HG02840 (cell line): ENCODE results near the gene PGBD4.
"Not testable (repeated sequence)": the region's sequence is repeated elsewhere in the genome, so short reads cannot be mapped to it uniquely, and the experiment has no call there.

ENCODE experiments used
- ATAC-seq: cut with Tn5 transposase; IDR thresholded peaks from one replicate; pipeline ENCODE4 v1.9.1; 2021; ENCODE audit warnings: mild to moderate bottlenecking, moderate library complexity, moderate number of reproducible peaks; ENCODE audit not compliant: unreplicated experiment, low FRiP score

PGBD4 gene

GRCh38 chr15:34111488-34111887 lies 9.6 kb downstream of the PGBD4 start:
- no peak for ATAC-seq

DNA sequence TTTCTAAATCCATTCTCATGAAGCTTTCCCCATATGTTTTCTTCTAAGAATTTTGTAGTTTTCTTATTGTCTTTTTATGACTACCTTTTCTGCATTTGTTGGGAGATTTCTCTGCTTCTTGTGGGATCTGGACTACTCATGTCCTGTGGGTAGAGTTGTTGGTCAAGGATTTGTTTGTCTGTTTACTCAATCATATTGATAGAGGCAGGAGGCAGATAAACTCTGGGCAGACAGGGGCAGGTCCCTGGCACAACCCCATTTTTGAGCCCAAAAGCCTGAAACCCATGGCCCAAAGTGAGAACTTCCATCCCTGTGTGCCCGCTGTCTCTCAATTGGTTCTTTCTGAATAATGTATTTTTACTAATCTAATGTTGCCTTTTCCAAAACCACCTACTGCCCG lies 12.3 kb downstream of the PGBD4 start:
- no peak for ATAC-seq

DNA sequence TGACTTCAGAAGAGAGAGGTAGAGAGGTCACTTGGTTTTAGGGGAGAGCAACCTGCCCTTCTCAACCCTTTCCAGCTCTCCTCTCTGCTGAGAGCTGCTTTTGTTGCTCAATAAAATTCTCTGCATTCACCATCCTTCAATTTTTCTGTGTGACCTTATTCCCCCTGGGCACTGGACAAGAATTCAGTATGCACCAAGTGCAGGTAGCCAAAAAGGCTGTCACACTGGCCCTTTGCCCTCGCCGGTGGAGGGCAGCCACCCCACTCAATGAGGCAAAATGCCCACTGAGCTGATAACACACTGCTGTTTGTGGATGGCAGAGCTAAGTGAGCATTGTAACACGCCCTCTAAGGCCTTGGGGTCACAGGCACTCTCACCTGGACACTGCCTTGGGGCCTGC lies 12.9 kb downstream of the PGBD4 start:
- no peak for ATAC-seq

DNA sequence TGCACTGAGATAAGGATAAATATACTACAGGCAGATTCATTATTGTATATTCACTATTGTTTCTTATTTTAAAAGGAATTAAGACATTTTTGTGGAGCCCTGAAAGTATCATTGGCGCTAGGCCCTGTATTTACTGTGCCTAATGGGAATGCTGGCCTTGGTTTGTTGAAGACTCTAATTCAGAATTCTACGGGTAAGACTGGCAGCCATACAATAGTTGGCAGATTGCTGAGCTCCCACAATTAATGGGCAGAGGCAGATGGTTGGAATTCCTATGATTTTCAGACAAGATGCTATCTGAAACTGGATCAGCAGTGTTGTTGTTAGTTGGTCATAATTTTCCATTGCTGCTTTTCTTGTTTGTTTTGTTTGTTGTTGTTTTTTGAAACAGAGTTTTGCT lies 14.7 kb downstream of the PGBD4 start:
- ATAC-seq = no peak

GRCh38 chr15:34119291-34119690 lies 17.4 kb downstream of the PGBD4 start:
- ATAC-seq = no peak

DNA sequence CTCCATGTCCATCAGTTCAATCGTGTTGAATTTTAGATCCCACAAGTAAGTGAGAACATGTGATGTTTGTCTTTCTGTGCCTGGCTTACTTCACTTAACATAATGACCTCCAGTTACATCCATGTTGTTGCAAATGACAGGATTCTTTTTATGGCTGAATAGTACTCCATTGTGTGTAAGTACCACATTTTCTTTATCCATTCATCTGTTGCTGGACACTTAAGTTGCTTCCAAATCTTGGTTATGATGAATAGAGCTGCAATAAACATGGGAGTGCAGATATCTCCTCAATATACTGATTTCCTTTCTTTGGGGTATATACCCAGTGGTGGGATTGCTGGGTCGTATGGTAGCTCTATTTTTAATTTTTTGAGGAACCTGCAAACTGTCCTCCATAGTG lies 18.5 kb downstream of the PGBD4 start:
- ATAC-seq = not testable (repeated sequence)

DNA sequence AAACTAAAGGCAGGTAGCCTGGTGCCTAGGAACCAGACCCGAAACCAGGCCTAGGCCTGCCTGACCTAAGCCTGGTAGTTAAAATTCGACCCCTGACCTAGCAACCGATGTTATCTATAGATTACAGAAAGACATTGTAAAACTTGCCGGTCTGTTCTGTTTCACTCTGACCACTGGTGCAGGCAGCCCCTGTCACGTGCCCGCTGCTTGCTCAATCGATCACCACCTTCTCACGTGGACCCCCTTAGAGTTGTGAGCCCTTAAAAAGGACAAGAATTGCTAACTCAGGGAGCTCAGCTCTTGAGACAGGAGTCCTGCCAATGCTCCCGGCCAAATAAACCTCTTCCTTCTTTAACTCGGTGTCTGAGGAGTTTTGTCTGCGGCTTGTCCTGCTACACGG lies 19.9 kb downstream of the PGBD4 start:
- ATAC-seq = not testable (repeated sequence)

DNA sequence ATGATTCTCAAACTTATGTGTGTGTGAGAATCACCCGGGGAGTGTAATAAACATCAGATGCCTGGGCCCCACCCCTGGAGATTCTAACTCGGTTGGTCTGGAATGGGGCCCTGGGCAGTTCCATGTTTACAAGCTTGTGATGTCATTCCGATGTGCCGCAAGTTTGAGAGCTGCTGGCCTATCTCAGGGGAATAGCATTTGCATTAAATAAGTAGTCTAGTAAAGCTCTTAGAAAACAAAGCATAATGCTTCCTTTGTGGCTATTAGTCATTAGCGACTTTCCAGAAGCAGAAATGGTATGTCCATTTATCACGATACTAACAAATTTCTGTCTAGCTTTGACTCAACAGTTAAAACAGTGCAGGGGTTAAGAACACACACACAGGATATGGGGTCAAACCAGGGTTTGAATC lies 20.9 kb downstream of the PGBD4 start:
- no peak for ATAC-seq

DNA sequence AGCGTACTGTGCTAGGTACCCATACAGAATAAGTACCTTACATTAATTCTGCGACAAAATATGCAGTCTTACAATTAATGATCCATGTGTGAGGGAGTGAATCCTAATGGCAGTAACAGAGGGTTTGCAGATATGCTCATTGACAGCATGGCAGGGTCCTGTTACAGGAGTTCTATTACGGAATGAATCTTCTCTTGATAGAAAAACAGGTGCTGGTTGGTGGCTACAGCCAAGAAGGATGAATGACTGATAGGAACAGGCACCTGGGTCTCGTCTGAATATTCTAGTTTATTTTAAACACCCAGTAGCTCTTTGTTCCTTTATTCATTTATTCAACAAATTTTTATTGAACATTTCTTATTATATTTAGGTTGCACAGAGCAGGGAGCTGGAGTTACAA lies 22.8 kb downstream of the PGBD4 start:
- no peak for ATAC-seq

GRCh38 chr15:34125945-34126344 lies 24.1 kb downstream of the PGBD4 start:
- ATAC-seq = no peak

GRCh38 chr15:34126522-34126921 lies 24.6 kb downstream of the PGBD4 start:
- ATAC-seq = no peak

- ATAC-seq = no peak
These were observed 27.0 kb downstream of the PGBD4 start for GRCh38 chr15:34128898-34129297.

GRCh38 chr15:34132881-34133280 lies 31.0 kb downstream of the PGBD4 start:
- ATAC-seq = no peak

- ATAC-seq = no peak
These were observed 31.6 kb downstream of the PGBD4 start for GRCh38 chr15:34133511-34133910.

DNA sequence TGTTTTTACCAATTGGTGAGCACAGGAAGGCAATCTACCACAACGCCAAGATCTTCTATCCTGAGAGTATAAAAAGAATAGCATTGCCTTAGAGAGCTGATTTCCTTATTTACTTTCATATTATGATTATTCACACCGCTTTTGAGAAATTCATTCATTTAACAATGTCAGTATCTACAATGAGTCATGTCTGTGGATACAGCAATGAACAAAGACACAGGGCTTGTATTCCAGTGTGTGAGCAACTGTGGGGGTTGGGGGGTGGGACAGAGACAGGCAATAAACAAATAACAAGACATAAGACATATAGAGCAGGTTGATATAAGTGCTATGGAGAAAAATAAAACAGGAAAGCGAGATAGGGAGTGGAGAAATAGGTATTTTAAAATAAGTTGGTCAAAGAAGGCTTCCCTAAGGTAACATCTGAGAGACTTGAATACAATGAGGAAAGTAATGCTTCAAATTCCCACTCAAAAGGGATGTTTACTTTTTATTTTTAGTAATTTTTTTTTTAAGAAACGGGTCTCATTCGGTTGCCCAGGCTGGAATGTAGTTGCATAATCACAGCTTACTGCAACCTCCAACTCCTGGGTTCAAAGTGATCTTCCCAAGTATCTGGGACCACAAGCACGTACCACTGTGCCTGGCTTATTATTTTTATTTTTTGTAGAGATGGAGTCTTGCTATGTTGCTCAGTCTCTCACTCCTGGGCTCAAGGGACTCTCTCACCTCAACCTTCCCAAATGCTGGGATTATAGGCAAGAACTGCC lies 45.7 kb downstream of the PGBD4 start:
- ATAC-seq = no peak

DNA sequence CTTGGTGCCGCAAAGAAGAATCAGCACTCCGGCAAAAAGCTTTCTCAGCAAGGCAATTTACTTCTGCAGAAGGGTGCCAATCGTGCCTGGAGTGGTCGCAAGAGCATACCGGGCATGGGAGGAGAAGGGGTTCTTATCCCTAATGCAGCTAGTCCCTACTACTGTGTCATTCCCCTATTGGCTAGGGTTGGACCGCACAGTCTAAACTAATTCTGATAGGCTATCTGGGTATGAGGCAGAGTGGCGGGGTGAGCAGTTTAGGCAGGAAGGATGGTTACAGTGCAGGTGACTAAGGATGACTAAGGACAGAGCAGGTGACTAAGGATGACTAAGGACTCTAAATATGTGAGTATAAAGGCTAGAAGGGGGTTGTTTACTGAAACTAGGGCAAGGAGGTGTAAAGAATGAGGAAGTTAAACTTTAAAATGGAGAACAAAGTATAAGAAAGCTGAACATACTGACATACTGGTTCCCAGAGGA lies 52.9 kb downstream of the PGBD4 start:
- no peak for ATAC-seq

DNA sequence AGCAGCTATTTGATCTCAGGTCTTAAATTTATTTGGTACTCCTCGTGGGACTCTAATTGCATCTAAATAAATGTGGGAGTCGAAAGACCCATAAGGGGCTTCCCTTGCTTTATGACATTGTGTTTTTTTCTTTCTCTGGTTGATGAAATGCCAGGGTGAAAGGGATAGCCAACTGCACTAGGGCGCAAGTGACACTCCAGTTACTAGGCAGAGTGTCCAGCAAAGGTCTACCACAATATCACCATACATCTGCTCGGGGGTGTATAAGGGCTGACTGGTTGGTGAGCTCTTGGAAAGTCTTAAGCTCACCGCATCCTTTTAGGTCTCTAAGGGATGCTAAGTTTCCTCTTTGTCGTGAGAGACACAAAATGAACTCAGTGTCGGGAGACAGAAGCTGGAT lies 54.0 kb downstream of the PGBD4 start:
- ATAC-seq = no peak
